ENCODE results near the gene SPAG6.

The SPAG6 gene

GRCh38 chr10:22463255-22463654, 118.0 kb downstream of the SPAG6 start:
- DNase-seq: no peak

DNA sequence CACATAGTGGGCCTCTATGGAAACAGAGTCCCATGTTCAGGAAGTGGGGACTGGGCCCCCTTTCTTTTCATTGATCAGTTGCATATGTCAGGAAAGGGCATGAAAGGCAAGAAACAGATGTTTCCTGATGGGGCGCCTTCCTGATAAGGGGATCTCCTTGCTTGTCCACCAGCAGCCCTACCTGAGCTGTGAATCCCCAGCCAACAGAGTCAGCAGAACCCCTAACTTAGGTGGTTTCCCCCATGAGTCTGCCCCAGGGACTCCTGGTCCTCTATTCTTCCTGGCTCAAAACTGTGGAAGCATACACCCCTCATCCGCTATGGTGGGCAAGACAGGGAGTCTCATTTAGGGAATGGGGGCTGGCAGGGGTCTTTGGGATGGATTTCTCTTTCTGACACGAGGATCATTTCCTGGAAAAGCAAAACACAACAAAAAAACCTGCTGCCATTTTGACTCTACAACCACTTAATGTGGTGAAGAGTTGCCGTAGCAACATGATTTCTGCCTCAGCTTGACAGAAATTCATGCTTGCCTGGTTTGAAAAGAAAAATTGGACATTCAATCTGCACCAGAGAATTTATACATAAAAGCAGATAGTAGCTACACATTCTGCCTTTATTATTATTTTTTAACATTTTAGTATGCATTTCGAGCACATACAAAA, 119.8 kb downstream of the SPAG6 start:
- no peak for DNase-seq

DNA sequence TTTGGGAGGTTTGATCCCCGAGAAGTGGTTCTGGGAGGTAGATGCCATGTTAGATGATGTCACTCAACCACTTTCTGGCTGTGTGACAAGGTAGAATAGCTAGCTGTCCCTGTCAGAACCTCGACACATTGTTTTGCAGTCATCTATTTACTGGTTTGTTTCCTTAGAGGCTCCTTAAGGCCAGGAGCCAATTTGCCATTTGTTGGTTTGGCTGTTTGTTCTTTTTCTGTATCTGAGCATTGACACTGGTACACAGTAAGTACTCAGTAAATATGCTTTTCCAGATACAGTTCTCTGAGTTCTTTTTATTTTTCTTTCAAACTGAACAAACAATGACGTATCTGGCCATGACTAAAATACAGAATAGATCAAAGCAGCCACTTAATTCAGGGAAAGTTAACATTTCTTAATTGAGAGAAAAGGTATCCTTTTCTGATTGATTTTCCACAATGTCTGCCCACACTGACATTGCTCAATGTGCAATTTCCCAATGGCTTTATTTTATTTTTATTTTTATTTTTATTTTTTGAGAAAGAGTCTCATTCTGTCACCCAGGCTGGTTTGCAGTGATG, 121.6 kb downstream of the SPAG6 start:
- DNase-seq: no peak
